IPS-15b (cell line): ENCODE results near the gene RPS27.
A peak's percentile ranks its signal among the peaks of the same experiment; 100 is the strongest.

Experiments
- H3K27me3 ChIP-seq: one replicate; pipeline ENCODE4 v1.6.1; 2013; ENCODE audit warnings: low read length; ENCODE audit not compliant: control insufficient read depth, insufficient read depth
- H3K36me3 ChIP-seq: one replicate; pipeline ENCODE4 v1.6.1; 2013; ENCODE audit warnings: low read length; ENCODE audit not compliant: control insufficient read depth, insufficient read depth
- H3K4me1 ChIP-seq: one replicate; pipeline ENCODE4 v1.6.1; 2013; ENCODE audit warnings: mild to moderate bottlenecking, low read length; ENCODE audit not compliant: control insufficient read depth, insufficient read depth
- H3K4me3 ChIP-seq: one replicate; pipeline ENCODE4 v1.5.1; 2013; ENCODE audit warnings: low read depth, low read length
- H3K9ac ChIP-seq: one replicate; pipeline ENCODE4 v1.6.1; 2013; ENCODE audit warnings: low read depth, mild to moderate bottlenecking, low read length
- H3K9me3 ChIP-seq: one replicate; pipeline ENCODE4 v1.6.1; 2013; ENCODE audit warnings: mild to moderate bottlenecking, low read length; ENCODE audit not compliant: control insufficient read depth, insufficient read depth

The RPS27 gene

GRCh38 chr1:153990468-153991150 is at the start of gene RPS27:
Gene RPS27 (plus strand): TSS chr1:153990762. CDS start chr1:153990797, 35 bp downstream.
- H3K9ac ChIP-seq: peak within 1 kb of the TSS; percentile 100
- peak within 1 kb of the TSS; percentile 98 for H3K4me3 ChIP-seq
- no peaks in the 10 kb centered on the region for H3K27me3 ChIP-seq
- peaks cover 3% of the 10 kb centered on the region for H3K4me1 ChIP-seq
- no peaks in the 10 kb centered on the region for H3K9me3 ChIP-seq
- H3K36me3 ChIP-seq: peaks cover 20% of the 10 kb centered on the region

GRCh38 chr1:153941826-153942725 is 48.5 kb upstream of the RPS27 start:
- Histone ChIP-seq H3K9me3 (no peaks in the 10 kb centered on the region), H3K27me3 (no peaks in the 10 kb centered on the region), H3K4me1 (peaks cover 4% of the 10 kb centered on the region), H3K36me3 (peaks cover 37% of the 10 kb centered on the region), H3K4me3 (no peak overlapping the region), H3K9ac (no peak overlapping the region)

GRCh38 chr1:153942766-153943549 is 47.6 kb upstream of the RPS27 start:
- Histone ChIP-seq H3K27me3 (no peaks in the 10 kb centered on the region), H3K4me3 (no peak overlapping the region), H3K9me3 (no peaks in the 10 kb centered on the region), H3K9ac (no peak overlapping the region), H3K4me1 (peaks cover 4% of the 10 kb centered on the region), H3K36me3 (peaks cover 28% of the 10 kb centered on the region)

DNA sequence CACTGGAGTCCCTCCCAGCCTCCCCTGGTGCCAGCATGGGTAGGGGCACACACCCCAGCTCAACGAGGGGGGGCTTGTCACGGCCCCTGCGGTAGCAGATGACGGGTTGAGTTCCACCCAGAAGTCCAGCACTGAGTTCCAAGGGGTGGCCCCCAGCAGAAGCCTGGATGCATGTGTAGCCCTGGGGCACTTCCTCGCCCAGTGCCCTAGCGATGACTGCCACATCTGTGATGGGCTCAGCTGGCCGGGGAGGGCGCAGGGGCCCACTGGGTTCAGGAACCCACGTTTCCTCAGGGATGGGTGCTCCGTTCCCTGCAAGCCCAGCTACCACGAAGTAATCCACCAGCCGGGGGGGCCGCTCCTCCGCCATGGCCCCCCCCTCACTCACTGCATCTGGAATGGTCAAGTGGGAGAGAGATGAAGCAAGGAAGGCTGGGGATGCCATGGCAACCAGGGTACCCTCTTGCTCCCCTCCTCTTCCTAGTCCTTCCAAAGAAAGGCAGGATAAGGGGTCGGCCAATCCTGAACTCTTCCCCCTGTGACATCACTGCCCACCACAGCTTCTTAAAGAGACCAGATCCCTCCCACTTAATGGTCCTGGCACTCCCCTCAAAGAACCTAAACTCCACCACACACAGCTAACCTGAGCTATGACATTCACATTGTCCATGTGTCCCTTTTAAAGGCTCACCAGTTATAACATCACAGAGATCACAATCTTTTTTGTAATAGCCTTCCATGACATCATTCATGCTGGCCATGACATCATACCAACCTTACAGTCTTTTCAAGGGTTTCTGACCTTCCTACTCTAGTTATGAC is 46.3 kb upstream of the RPS27 start:
- peaks cover 40% of the 10 kb centered on the region for H3K36me3 ChIP-seq
- no peaks in the 10 kb centered on the region for H3K27me3 ChIP-seq
- H3K9me3 ChIP-seq: no peaks in the 10 kb centered on the region
- H3K9ac ChIP-seq: no peak overlapping the region
- H3K4me3 ChIP-seq: no peak overlapping the region
- H3K4me1 ChIP-seq: peaks cover 4% of the 10 kb centered on the region

DNA sequence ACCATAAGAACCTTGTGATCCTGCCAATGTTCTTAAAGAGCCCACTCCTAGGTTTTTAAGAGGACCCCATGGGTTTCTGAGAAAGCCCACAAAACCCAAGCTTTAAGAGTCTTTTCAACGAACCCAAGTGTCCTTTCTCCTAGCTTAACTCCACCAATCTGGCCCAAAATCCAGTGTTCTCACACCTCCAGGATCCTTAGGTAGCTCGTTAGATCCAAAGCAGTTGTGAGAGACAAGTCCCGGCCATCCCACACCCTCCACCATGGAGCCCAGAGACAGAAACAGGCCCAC is 45.8 kb upstream of the RPS27 start:
- no peaks in the 10 kb centered on the region for H3K27me3 ChIP-seq
- H3K4me3 ChIP-seq: peak overlapping the region; percentile 78
- peaks cover 4% of the 10 kb centered on the region for H3K4me1 ChIP-seq
- no peak overlapping the region for H3K9ac ChIP-seq
- peaks cover 36% of the 10 kb centered on the region for H3K36me3 ChIP-seq
- H3K9me3 ChIP-seq: no peaks in the 10 kb centered on the region

DNA sequence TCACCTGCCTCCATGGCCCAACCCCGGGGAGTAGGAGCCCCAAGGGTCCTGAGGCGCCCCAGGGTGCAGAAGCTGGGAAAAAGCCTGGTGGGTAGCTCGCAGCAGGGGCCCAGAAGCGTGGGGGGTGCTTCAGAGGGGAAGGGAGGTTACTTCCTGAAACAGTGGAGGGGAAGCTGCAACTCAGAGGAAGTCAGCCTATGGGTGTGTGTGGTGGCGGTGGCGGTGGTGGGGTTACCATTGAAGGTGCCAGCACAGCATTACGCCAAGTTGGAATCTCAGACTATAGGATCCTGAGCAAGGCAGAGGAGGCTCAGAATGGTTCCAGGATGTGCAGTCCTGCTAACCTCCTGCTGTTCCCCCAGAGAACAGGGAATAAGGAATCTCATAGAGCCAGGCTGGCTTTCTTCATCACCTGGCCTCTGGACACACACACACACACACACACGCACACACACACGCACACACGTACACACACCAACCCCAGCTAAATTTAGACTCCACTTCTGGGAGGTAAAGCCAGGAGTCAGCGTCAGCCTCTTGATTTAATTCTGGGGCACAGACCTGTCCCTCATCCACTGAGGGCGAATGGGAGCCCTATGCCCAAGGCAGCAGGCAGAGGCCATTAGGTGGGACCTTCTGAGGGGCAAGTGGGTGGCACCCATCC is 45.3 kb upstream of the RPS27 start:
- peaks cover 4% of the 10 kb centered on the region for H3K4me1 ChIP-seq

DNA sequence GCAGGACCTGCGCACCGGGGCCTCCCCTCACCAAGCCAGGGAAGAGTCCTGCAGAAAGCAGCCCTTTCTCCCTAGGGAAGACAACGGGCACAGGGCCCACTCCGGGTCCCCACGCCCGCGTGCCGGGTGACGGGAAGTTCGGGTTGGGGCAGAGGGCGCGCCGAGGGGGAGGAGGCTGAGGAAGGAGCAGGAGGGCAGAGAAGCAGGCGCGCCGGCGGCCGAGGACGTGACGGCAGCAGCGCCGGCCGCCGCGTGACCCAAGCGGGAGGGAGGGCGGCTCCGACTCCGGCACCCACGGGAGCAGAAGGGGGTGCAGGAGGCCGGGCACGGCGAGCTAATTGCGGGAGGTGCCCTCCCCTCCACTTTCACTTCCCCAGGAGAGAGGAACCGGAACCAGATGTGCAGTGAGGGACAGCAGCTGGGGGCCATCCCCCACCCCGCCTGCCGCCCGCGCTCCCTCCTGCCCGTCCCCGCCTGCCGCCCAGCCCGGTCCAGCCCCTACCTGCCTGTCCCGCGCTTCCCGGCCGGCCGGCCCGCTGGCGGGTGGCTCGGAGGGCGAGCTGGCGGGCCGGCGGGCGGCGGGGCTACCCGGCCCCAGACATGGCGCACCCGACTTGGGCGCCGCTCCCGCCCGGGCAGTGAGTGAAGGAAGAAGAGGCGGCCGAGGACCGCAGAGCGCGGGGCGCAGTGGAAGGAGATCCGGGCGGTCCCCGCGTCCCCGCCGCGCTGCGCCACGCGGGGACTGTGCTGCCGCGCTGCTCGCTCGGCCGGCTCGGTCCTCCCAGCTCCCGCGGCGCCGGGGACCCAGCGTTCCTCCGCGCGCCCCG is 44.6 kb upstream of the RPS27 start:
- peaks cover 25% of the 10 kb centered on the region for H3K36me3 ChIP-seq
- H3K9me3 ChIP-seq: no peaks in the 10 kb centered on the region
- H3K4me3 ChIP-seq: peak overlapping the region; percentile 78
- peaks cover 4% of the 10 kb centered on the region for H3K4me1 ChIP-seq
- no peaks in the 10 kb centered on the region for H3K27me3 ChIP-seq
- H3K9ac ChIP-seq: peak overlapping the region; percentile 90

More for the DNA sequence above, 45.3 kb upstream of the RPS27 start:
- Histone ChIP-seq H3K4me3 (peak overlapping the region; percentile 78), H3K36me3 (peaks cover 32% of the 10 kb centered on the region), H3K9ac (peak overlapping the region; percentile 90), H3K9me3 (no peaks in the 10 kb centered on the region), H3K27me3 (no peaks in the 10 kb centered on the region)

GRCh38 chr1:153946622-153947241 is 43.8 kb upstream of the RPS27 start, which contains the start of gene DENND4B:
Gene DENND4B (minus strand): TSS chr1:153946718. CDS start chr1:153944374, 2,344 bp downstream.
- Histone ChIP-seq H3K36me3 (peaks cover 27% of the 10 kb centered on the region), H3K4me1 (peaks cover 4% of the 10 kb centered on the region), H3K27me3 (no peaks in the 10 kb centered on the region), H3K4me3 (peak within 1 kb of the TSS; percentile 78), H3K9ac (peak within 1 kb of the TSS; percentile 90), H3K9me3 (no peaks in the 10 kb centered on the region)

- H3K9ac ChIP-seq: no peak overlapping the region
- no peaks in the 10 kb centered on the region for H3K27me3 ChIP-seq
- no peaks in the 10 kb centered on the region for H3K9me3 ChIP-seq
- no peaks in the 10 kb centered on the region for H3K4me1 ChIP-seq
- H3K36me3 ChIP-seq: peaks cover 37% of the 10 kb centered on the region
- no peak overlapping the region for H3K4me3 ChIP-seq
Measured at GRCh38 chr1:153951183-153951582, 39.4 kb upstream of the RPS27 start.

DNA sequence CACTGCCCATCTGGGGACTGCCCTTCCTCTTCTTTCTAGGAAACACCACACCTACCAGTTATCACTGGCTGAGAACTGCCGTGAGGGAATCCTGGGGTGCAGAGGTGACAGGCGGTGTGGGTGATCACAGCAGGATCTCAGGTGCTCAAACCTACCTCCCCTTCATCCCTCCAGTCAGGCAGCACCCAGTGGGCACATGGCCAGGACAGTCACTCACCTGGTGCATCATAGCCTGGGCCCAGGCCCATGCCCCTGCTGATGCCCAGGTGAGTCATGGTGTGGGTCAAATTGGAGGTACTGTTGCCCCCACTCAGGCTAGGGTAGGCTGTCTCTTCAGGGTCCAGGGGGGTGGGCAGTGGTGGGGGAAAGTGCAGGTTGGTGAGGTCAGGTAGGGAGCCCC is 38.8 kb upstream of the RPS27 start:
- Histone ChIP-seq H3K4me1 (no peaks in the 10 kb centered on the region), H3K27me3 (no peaks in the 10 kb centered on the region), H3K9me3 (no peaks in the 10 kb centered on the region), H3K9ac (no peak overlapping the region), H3K36me3 (peaks cover 34% of the 10 kb centered on the region), H3K4me3 (no peak overlapping the region)
